ENCODE results near the gene KRTAP10-10.
"Not testable (repeated sequence)": the region's sequence is repeated elsewhere in the genome, so short reads cannot be mapped to it uniquely, and the experiment has no call there.

Gene KRTAP10-10

DNA sequence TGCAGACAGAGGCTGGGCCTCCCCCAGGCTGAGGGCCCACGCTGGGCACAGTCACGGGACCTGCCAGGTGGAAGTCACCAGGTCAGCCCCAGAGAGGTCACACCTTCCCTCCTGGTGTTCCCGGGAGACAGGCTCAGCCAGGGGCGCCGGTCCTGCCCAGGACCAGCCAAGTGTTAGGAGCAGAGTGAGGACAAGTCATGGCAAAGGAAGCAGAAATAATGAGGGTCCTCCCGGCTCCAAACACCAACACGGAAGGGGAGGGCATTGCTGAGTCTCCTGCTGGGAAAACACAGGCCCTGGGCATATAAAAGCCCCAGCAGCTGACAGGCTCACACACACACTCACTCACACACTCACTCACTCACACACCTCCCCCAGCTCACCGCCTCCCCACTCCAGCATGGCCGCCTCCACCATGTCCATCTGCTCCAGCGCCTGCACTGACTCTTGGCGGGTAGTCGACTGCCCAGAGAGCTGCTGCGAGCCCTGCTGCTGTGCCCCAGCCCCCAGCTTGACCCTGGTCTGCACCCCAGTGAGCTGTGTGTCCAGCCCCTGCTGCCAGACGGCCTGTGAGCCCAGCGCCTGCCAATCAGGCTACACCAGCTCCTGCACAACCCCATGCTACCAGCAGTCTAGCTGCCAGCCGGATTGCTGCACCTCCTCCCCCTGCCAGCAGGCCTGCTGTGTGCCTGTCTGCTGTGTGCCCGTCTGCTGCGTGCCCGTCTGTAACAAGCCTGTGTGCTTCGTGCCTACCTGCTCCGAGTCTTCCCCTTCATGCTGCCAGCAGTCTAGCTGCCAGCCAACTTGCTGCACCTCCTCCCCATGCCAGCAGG lies at the start of gene KRTAP10-10:
TSS of gene KRTAP10-10 (plus strand) at position 339 of the 833 bp plus-strand sequence. CDS start at position 401, 62 bp downstream.
- DNase-seq = no peak

- no peak for DNase-seq
Observed at GRCh38 chr21:44589094-44589493, 48.1 kb upstream of the KRTAP10-10 start.

- no peak for DNase-seq
Observed at GRCh38 chr21:44589586-44590305, 47.4 kb upstream of the KRTAP10-10 start.

- no peak for DNase-seq
Observed at GRCh38 chr21:44590311-44590721, 46.8 kb upstream of the KRTAP10-10 start.

DNA sequence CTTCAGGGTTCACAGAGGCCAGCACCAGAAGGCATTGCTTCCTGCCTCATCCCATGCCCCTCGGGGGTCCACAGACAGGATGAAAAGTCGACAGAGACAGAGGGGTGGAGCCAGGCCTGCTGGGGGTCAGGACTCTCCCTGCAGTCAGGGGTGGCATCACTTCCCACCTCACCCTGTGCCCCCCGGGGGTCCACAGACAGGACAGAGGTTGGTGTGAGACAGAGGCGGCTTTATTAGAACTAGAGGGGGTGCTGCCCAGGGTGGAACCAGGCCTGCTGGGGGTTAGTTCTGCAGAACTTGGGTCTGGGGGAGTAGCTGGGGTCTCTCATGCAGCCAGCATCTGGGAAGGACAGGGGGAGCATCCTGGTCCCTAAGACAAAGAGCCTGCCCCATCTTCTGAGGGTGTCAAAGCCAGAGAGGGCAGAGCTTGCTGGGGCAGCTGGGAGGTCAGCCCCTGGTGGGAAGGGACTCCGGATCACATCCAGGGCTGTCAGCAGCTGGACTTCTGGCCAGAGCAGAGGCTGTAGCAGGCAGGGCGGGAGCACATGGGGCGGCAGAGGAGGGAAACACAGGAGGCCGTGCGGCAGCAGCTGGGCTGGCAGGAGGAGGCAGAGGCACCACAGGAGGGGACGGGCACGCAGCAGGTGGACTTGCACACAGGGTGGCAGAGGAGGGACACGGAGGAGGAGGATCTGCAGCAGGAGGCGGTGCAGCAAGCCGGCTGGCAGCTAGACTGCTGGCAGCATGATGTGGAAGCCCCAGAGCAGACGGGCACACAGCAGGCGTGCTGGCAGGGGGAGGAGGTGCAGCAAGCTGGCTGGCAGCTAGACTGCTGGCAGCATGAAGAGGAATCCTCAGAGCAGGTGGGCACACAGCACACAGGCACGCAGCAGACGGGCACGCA lies 46.0 kb upstream of the KRTAP10-10 start:
- not testable (repeated sequence) for DNase-seq

GRCh38 chr21:44591801-44592130 lies 45.4 kb upstream of the KRTAP10-10 start:
- DNase-seq = not testable (repeated sequence)

- no peak for DNase-seq
Observed at GRCh38 chr21:44592446-44593311, 44.5 kb upstream of the KRTAP10-10 start, which contains the start of gene KRTAP10-6. Gene KRTAP10-6 (minus strand): TSS chr21:44592505. CDS start chr21:44592484, 21 bp downstream.

- DNase-seq = no peak
Observed at GRCh38 chr21:44593598-44594405, 43.4 kb upstream of the KRTAP10-10 start.

DNA sequence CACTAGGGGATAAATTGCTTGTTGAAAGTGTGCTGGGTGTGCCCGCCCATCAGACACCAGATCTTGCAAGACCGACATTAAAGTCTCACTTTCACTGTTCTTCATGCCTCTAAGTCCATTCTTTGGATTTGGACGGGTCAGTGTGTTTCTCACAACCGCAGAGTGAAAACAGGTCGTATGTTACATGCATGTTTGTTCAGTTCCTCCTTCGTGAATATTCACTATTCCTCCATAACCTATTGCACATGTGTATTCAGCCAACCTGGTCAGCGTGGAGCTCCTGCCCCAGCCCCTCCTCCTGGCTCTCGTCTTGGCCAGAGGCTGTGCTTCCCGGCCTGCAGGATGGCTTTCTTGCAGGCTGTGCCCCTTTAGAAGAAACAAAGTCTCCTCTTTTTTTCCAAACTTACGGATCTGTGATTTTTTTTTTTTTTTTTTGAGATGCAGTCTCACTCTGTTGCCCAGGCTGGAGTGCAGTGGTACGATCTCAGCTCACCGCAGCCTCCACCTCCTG lies 42.7 kb upstream of the KRTAP10-10 start:
- DNase-seq = no peak

DNA sequence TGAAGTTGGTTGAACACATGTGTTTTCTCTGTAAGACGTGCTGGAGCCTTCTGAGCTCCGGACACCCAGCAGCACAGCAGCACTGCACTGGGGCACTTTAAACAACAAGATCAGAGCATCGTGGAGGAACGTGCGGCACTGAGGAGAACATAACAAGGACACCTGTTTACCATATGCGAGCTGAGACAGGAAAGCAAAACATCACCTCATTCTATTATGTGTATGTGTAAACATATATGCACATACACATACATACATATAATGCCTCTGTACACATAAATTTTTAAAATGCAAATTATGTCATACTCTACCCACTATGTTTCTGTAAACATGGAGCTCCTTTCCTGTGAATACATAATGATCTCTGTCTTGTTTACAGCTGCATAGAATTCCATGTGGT lies 41.6 kb upstream of the KRTAP10-10 start:
- no peak for DNase-seq

GRCh38 chr21:44596068-44596725 lies 41.0 kb upstream of the KRTAP10-10 start:
- no peak for DNase-seq

DNA sequence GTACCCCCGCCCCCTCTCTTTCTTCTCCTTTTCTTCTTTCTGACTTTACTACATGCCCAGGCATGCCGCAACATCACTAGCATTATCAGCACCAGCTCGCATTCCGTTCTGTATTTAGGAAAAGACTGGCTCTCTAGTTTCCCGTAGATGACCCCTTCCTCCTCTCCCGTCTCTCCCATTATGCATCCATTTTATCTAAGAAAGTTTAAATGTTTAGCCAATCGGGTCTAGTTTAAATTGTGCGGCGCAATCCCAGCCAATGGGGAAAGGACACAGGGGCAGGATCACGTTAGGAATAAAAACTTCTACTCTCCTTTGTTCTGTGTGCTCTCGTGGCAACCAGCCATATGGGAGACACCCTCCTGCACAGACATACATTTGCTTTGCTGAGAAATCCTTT lies 39.1 kb upstream of the KRTAP10-10 start:
- no peak for DNase-seq

GRCh38 chr21:44599264-44600029 lies 37.7 kb upstream of the KRTAP10-10 start:
- DNase-seq = no peak

DNA sequence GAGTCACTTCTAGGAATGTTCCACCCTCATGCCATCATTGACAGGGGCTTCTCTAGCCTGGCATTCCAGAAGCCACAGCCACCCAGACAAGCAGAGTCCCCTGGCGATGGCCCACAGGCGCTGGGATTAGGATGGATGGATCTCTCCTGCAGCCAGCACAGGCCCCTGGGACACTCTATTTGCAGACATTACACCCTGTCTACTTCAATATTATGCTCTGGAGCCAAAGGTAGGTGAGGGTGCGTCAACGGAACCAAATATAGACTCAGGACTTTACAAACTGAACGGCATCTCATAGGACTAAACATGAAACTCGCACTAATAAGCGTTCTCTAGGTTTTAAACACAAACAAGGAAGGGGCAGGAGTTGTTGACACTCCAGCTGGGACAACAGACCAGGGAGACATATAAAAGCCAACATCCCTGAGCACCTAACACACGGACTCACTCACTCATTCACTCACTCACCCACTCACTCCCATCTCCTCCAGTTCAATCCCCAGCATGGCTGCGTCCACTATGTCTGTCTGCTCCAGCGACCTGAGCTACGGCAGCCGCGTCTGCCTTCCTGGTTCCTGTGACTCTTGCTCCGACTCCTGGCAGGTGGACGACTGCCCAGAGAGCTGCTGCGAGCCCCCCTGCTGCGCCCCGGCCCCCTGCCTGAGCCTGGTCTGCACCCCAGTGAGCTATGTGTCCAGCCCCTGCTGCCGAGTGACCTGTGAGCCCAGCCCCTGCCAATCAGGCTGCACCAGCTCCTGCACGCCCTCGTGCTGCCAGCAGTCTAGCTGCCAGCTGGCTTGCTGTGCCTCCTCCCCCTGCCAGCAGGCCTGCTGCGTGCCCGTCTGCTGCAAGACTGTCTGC lies 36.8 kb upstream of the KRTAP10-10 start, which contains the start of gene KRTAP10-7:
TSS of gene KRTAP10-7 (plus strand) at position 480 of the 861 bp plus-strand sequence. CDS start at position 505, 25 bp downstream.
- DNase-seq = not testable (repeated sequence)

DNA sequence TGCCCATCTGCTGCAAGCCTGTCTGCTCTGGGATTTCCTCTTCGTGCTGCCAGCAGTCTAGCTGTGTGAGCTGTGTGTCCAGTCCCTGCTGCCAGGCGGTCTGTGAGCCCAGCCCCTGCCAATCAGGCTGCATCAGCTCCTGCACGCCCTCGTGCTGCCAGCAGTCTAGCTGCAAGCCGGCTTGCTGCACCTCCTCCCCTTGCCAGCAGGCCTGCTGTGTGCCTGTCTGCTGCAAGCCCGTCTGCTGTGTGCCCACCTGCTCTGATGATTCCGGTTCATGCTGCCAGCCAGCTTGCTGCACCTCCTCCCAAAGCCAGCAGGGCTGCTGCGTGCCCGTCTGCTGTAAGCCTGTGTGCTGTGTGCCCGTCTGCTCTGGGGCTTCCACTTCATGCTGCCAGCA lies 36.1 kb upstream of the KRTAP10-10 start:
- not testable (repeated sequence) for DNase-seq

GRCh38 chr21:44601596-44602462 lies 35.3 kb upstream of the KRTAP10-10 start:
- no peak for DNase-seq

DNA sequence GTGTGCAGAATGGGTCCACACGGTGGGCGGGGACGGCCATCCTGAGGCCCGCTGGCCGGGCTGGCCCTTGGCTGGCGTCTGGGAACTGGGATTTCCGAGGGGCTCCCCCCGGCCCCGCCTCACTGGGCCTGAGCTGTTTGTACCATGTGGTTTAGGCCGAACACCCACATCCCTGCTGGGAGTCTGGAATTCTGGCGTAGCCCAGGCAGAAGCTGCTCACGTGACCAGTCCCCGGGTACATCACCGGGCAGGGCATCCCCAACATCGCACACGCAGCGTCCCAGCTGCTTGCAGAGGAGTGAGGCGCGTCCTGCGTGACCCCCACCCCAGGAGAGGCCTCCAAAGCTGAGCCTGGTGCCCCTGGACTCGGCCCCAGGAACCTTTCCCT lies 34.7 kb upstream of the KRTAP10-10 start:
- no peak for DNase-seq
